HepG2 (cell line): ENCODE data around the gene MTHFD2L. TPM values are rescaled to one million over a fixed set of nuclear protein-coding genes. Genes with fewer than 3 reads are reported as not detected.

ENCODE experiments used
- ATAC-seq: fragments of 200-7000 bp; cut with Tn5 transposase; 3 replicates; pipeline ENCODE4 v1.9.1; 2020; ENCODE audit warnings: mild to moderate bottlenecking, moderate library complexity
- BruUV-seq: library from RNA; stranded (reverse); fragments of 400-500 nt; replicated peaks from 2 replicates; lab custom pipeline; 2021; lab: Mats Ljungman, UMichigan
- CTCF ChIA-PET: fragments of 300-600 bp; formaldehyde crosslinking; extraction: SDS; loops from one replicate; lab custom pipeline; 2021; ENCODE audit warnings: low total read pairs, inconsistent platforms, low intra/inter-chr PET ratio; lab: Yijun Ruan, JAX
- POLR2A ChIA-PET: fragments of 350-600 bp; sonication (Branson Sonifier 250); formaldehyde crosslinking; loops from one replicate; lab custom pipeline; 2020; ENCODE audit warnings: antibody characterized with exemption, inconsistent platforms; lab: Yijun Ruan, JAX
- DNase-seq: peaks from one replicate; pipeline ENCODE4 v3.0.0-alpha.2; 2015; ENCODE audit warnings: low spot score
- FAIRE-seq: peaks from 3 replicates; lab custom pipeline; 2011; peaks lifted over from hg19 to GRCh38; lab: Jason Lieb, UNC
- H2AFZ ChIP-seq: one replicate; pipeline ENCODE4 v1.6.1; 2011; ENCODE audit warnings: low read length, inconsistent platforms
- H3K27ac ChIP-seq: fragments of 300-600 bp; 3 replicates; pipeline ENCODE4 v1.8.0; 2011; ENCODE audit warnings: mixed run types, mild to moderate bottlenecking, mixed read lengths, low read length, inconsistent platforms; ENCODE audit not compliant: insufficient read depth; ENCODE audit errors: extremely low read length
- H3K27me3 ChIP-seq, 2 experiments: fragments of 200-600 bp in 1 of 2; 2 replicates in 1 of 2; 3 replicates in 1 of 2; pipeline versions ENCODE4 v1.6.0 to v1.8.0; 2011; ENCODE audit warnings: low read length in 2 of 2, mild to moderate bottlenecking in 2 of 2, moderate library complexity in 2 of 2, inconsistent platforms in 1 of 2; ENCODE audit not compliant: insufficient read depth in 2 of 2, control insufficient read depth in 1 of 2
- H3K36me3 ChIP-seq, 2 experiments: fragments of 200-600 bp in 1 of 2; replicated peaks in 1 of 2; 2 replicates in 1 of 2; 3 replicates in 1 of 2; pipeline versions ENCODE4 v1.5.1 to v1.8.0; 2011; ENCODE audit warnings: low read length in 2 of 2, inconsistent platforms in 1 of 2; ENCODE audit not compliant: insufficient read depth in 2 of 2, control insufficient read depth in 1 of 2
- H3K4me1 ChIP-seq: 2 replicates; pipeline ENCODE4 v1.5.1; 2012; ENCODE audit warnings: low read length, inconsistent platforms; ENCODE audit not compliant: insufficient read depth
- H3K4me2 ChIP-seq: 2 replicates; pipeline ENCODE4 v1.6.0; 2011; ENCODE audit warnings: low read depth, low read length, inconsistent platforms
- H3K4me3 ChIP-seq, 3 experiments: fragments of 200-600 bp in 1 of 3; sonication (generic), shearing (Covaris generic) in 1 of 3; replicated peaks in 1 of 3; 2 replicates each; pipeline ENCODE4 v1.5.1; 2011 to 2016; ENCODE audit warnings: low read length in 3 of 3, inconsistent platforms in 2 of 3, low read depth in 2 of 3, mild to moderate bottlenecking in 2 of 3, control low read depth in 1 of 3, mixed read lengths in 1 of 3; ENCODE audit not compliant: insufficient read depth in 1 of 3
- H3K79me2 ChIP-seq: one replicate; pipeline ENCODE4 v1.6.1; 2011; ENCODE audit warnings: low read length, inconsistent platforms; ENCODE audit not compliant: insufficient read depth
- H3K9ac ChIP-seq: 2 replicates; pipeline ENCODE4 v1.6.0; 2011; ENCODE audit warnings: mild to moderate bottlenecking, low read depth, low read length, inconsistent platforms; ENCODE audit not compliant: insufficient read depth
- H3K9me3 ChIP-seq: 2 replicates; pipeline ENCODE4 v1.5.1; 2012; ENCODE audit warnings: mild to moderate bottlenecking, low read length
- H4K20me1 ChIP-seq: 2 replicates; pipeline ENCODE4 v1.6.0; 2011; ENCODE audit warnings: inconsistent platforms, mild to moderate bottlenecking, low read length, moderate library complexity; ENCODE audit not compliant: insufficient read depth
- CENPT ChIP-seq: sonication (generic); formaldehyde crosslinking; IDR thresholded peaks from 2 replicates; pipeline ENCODE4 v1.8.0; 2022; ENCODE audit warnings: low read depth, mild to moderate bottlenecking, moderate library complexity, missing genetic modification reagents
- DR1 ChIP-seq: sonication (generic); formaldehyde crosslinking; IDR thresholded peaks from 2 replicates; pipeline ENCODE4 v1.8.0; 2021; ENCODE audit warnings: mild to moderate bottlenecking, missing genetic modification reagents, inconsistent platforms
- MAZ ChIP-seq, 2 experiments: sonication (generic) in 1 of 2; formaldehyde crosslinking in 1 of 2; IDR thresholded peaks; 2 replicates each; pipeline versions ENCODE4 v1.5.0 to v1.6.1; 2012 to 2020; ENCODE audit warnings: low read depth in 2 of 2, mild to moderate bottlenecking in 2 of 2, borderline replicate concordance in 1 of 2, improper control_type of control experiment in 1 of 2, low read length in 1 of 2, missing genetic modification reagents in 1 of 2, moderate library complexity in 1 of 2
- MTF1 ChIP-seq: sonication (generic); formaldehyde crosslinking; IDR thresholded peaks from 2 replicates; pipeline ENCODE4 v1.5.0; 2020; ENCODE audit warnings: missing genetic modification reagents
- SMAD3 ChIP-seq: sonication (generic); formaldehyde crosslinking; IDR thresholded peaks from 2 replicates; pipeline ENCODE4 v1.4.0; 2020; ENCODE audit warnings: missing genetic modification reagents
- TAF15 ChIP-seq: fragments of 200-400 bp; formaldehyde crosslinking; IDR thresholded peaks from one replicate; pipeline ENCODE4 v1.6.1; 2018; ENCODE audit warnings: mild to moderate bottlenecking, low read depth, low read length; ENCODE audit not compliant: poor library complexity, severe bottlenecking
- ZBTB1 ChIP-seq: sonication (generic); formaldehyde crosslinking; IDR thresholded peaks from 2 replicates; pipeline ENCODE4 v1.4.0; 2020; ENCODE audit warnings: missing genetic modification reagents, borderline replicate concordance
- ZBTB10 ChIP-seq: sonication (generic); formaldehyde crosslinking; IDR thresholded peaks from 2 replicates; pipeline ENCODE4 v1.4.0; 2020; ENCODE audit warnings: missing genetic modification reagents, borderline replicate concordance
- ZBTB14 ChIP-seq: sonication (generic); formaldehyde crosslinking; IDR thresholded peaks from 2 replicates; pipeline ENCODE4 v1.4.0; 2020; ENCODE audit warnings: missing genetic modification reagents
- ZBTB7B ChIP-seq: sonication (generic); formaldehyde crosslinking; IDR thresholded peaks from 2 replicates; pipeline ENCODE4 v1.4.0; 2020; ENCODE audit warnings: missing genetic modification reagents
- ZFP90 ChIP-seq: sonication (generic); formaldehyde crosslinking; IDR thresholded peaks from 2 replicates; pipeline ENCODE4 v1.8.0; 2022; ENCODE audit warnings: missing genetic modification reagents, mild to moderate bottlenecking, inconsistent platforms, borderline replicate concordance
- WGBS: methylation state at CpG from one replicate; pipeline ENCODE4 v1.1.6; 2017; ENCODE audit warnings: low lambda C conversion rate; 5-methylcytosine and 5-hydroxymethylcytosine counted together
- in situ Hi-C: cut with HindIII; loops from 2 replicates; pipeline ENCODE4 v1.10.0; 2017; ENCODE audit warnings: low pct_unique_long_range_greater_than_20kb; ENCODE audit not compliant: extremely low pct_ligation_motif_present
- intact Hi-C: fragments of 100-400 bp; cut with micrococcal nuclease; formaldehyde crosslinking; loops from one replicate; pipeline ENCODE4 v1.10.0; 2022; ENCODE audit not compliant: unreplicated experiment
- polyA plus RNA-seq, 8 experiments: library from polyadenylated mRNA; depleted of rRNA in 3 of 8; stranded (reverse) in 7 of 8; unstranded in 1 of 8; fragments of >200 nt; fragmentation: Illumina TruSeq in 4 of 8; extraction: Trizol in 4 of 8; gene quantifications; 2 replicates each; pipeline versions ENCODE4 v1.2.1 to v1.2.3, GENCODE V29; 2011 to 2016; ENCODE audit warnings: low read depth in 4 of 8, missing spikeins in 1 of 8, mixed read lengths in 1 of 8; ENCODE audit not compliant: insufficient read depth in 1 of 8
- total RNA-seq, 5 experiments: library from RNA; depleted of rRNA; stranded (reverse); fragments of >200 nt; fragmentation: Illumina TruSeq; extraction: Trizol; gene quantifications; 2 replicates each; pipeline ENCODE4 v1.2.3, GENCODE V29; 2016; ENCODE audit warnings: low read depth in 1 of 5
- TF ChIP-seq, protein P1 (sequence below): sonication (generic); formaldehyde crosslinking; IDR thresholded peaks from 2 replicates; pipeline ENCODE4 v1.8.0; 2022; ENCODE audit warnings: missing genetic modification reagents, mild to moderate bottlenecking, inconsistent platforms, borderline replicate concordance

MTHFD2L gene
- total and polyA plus RNA-seq, 2 of the 13 experiments (the other 11 are each of a cell fraction or from before 2014, with no cell fraction given), result 10.5 to 14.9 TPM

- TF ChIP-seq ZBTB1 (CRISPR knock-in tag), result no peak
- no peak for TF ChIP-seq ZBTB7B (CRISPR knock-in tag)
- no peak for TF ChIP-seq SMAD3 (CRISPR knock-in tag)
- no peak for TF ChIP-seq ZFP90 (CRISPR knock-in tag)
- TF ChIP-seq MAZ (IDR thresholded peaks at IDR 0.05; ENCODE audit: borderline replicate concordance, low read depth, low read length), result no peak
- no peak for TF ChIP-seq MAZ (CRISPR knock-in tag; IDR thresholded peaks at IDR 0.05; ENCODE audit: low read depth)
- TF ChIP-seq CENPT, result no peak
- TF ChIP-seq, protein P1, sequence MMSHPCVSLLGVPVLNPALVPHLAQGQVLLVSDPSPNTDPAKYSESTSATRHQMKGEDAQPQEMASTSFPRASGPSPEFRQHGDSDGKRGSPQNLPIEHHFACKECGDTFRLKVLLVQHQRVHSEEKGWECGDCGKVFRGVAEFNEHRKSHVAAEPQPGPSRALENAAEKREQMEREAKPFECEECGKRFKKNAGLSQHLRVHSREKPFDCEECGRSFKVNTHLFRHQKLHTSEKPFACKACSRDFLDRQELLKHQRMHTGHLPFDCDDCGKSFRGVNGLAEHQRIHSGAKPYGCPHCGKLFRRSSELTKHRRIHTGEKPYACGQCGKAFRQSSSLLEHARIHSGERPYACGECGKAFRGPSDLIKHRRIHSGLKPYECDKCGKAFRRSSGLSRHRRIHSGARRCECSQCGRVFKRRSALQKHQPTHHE (CRISPR knock-in tag), result no peak
- TF ChIP-seq MTF1 (CRISPR knock-in tag), result no peak
- TF ChIP-seq DR1, result no peak
Measured at GRCh38 chr4:74255096-74255495, 97.2 kb downstream of the MTHFD2L start (continued).

DNA sequence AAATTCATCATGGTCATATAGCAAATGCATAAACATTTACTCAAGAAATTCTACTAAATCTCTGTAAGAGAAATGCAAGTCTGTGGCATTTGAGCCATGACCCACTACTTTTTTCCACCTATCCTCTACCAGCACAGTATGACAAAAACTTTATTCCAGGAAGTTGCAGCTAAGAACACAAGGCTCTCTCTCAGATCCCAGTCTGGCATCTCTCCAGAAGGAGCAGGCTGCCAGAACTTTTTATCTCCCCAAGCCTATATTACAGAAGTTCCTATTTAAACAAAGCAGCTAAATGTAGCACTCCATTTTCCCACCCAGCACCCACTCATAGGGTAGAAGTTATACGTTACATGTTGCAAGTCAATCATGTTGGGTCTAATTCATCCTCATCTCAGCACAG, 101.0 kb downstream of the MTHFD2L start:
- ChIA-PET POLR2A (no interaction called here), CTCF (no interaction called here)
- no TSS peak for BruUV-seq
- Histone ChIP-seq H3K9me3 (peaks cover 5% of the 10 kb centered on the region), H3K4me2 (no peak overlapping the region), H3K4me1 (no peaks in the 10 kb centered on the region), H3K36me3 (no peaks in the 10 kb centered on the region), H3K9ac (no peak overlapping the region), H3K79me2 (no peaks in the 10 kb centered on the region), H4K20me1 (no peaks in the 10 kb centered on the region), H3K27ac (no peak overlapping the region), H2AFZ (no peak overlapping the region), H3K4me3 (no peak overlapping the region), H3K27me3 (no peaks in the 10 kb centered on the region)
- intact Hi-C loops (no loop called here), in situ Hi-C loops (no loop called here)
- DNase-seq (no peak), ATAC-seq (no peak), FAIRE-seq (no peak)
- 92% methylated on average over 1 of the region's 1 CpG for WGBS
- no peak for TF ChIP-seq ZBTB14 (CRISPR knock-in tag)
- no peak for TF ChIP-seq TAF15
- no peak for TF ChIP-seq ZFP90 (CRISPR knock-in tag)
- no peak for TF ChIP-seq ZBTB10 (CRISPR knock-in tag)
